GM12874 (cell line): ENCODE measurements around the gene CBY1.

Source experiments
- TF ChIP-seq, protein P1 (sequence below): IDR thresholded peaks from 2 replicates; pipeline ENCODE4 v1.5.1; 2011; ENCODE audit warnings: low read depth, mild to moderate bottlenecking, control low read depth, low read length, moderate library complexity; ENCODE audit not compliant: insufficient read depth

The CBY1 gene

GRCh38 chr22:38614332-38615063, 41.9 kb upstream of the CBY1 start:
- TF ChIP-seq, protein P1, sequence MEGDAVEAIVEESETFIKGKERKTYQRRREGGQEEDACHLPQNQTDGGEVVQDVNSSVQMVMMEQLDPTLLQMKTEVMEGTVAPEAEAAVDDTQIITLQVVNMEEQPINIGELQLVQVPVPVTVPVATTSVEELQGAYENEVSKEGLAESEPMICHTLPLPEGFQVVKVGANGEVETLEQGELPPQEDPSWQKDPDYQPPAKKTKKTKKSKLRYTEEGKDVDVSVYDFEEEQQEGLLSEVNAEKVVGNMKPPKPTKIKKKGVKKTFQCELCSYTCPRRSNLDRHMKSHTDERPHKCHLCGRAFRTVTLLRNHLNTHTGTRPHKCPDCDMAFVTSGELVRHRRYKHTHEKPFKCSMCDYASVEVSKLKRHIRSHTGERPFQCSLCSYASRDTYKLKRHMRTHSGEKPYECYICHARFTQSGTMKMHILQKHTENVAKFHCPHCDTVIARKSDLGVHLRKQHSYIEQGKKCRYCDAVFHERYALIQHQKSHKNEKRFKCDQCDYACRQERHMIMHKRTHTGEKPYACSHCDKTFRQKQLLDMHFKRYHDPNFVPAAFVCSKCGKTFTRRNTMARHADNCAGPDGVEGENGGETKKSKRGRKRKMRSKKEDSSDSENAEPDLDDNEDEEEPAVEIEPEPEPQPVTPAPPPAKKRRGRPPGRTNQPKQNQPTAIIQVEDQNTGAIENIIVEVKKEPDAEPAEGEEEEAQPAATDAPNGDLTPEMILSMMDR: no peak

DNA sequence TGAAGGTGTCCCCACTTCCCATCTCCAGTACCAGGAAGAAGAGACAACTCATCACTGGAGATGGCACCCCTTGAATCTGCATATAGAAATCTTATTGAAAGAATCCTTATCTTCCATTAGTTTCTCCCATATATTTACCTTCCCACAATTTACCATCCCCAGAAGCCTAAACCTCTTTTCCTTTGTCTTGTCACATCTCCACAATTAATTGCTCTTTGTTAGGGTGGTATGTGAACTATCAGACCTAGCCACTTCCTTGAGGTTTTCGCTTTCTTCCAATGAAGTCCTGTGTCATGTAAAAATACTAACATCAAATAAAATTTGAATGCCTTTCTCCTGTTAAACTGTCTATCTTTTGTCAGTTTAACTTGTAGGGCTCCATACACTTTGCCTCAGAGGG, 38.2 kb upstream of the CBY1 start:
- TF ChIP-seq, protein P1: no peak

GRCh38 chr22:38618682-38619081, 37.8 kb upstream of the CBY1 start:
- TF ChIP-seq, protein P1: no peak

GRCh38 chr22:38623351-38623750, 33.1 kb upstream of the CBY1 start:
- TF ChIP-seq, protein P1: no peak

DNA sequence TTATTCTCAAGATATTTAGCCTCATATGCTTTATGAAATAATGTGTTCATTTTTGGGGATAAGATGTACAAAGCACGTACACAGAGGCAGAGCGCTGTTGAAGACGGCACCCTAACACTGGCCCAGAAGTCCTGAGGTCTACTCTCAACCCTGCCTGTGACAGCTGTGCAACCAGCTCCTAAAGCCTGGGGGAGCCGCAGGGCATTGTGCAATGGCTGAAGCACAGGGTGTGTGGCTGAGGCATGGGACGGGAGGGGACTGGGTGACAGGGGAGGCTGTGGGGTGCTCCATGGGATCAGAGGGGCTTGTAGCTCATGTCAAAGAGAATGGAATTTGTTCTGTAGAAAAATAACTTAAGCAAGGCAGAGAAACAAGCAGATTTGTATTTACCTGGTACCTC, 28.0 kb upstream of the CBY1 start:
- TF ChIP-seq, protein P1: no peak

DNA sequence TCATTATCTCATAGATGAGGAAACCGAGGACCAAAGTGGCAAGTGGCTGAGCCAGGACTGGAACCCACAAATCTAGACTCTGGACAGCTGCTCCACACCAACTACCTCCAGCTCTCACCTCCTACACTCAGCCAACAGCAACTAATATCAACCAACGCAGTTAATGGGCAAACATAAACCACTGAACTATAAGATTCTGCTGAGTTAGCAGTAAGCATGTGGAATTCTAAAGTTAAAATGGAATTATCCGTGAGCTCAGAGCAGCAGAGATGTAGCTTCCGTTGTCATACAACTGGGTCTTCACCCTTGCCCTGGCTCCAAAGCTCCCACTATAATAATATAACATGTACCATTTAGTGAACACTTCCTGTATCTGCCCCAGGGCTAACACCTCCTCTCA, 27.3 kb upstream of the CBY1 start:
- TF ChIP-seq, protein P1: no peak

GRCh38 chr22:38631724-38632123, 24.7 kb upstream of the CBY1 start:
- TF ChIP-seq, protein P1: no peak
